GM13976 (cell line): ENCODE results near the gene R3HDML.

Experiments used
- DNase-seq: peaks from one replicate; pipeline ENCODE4 v3.0.0; 2012; ENCODE audit warnings: low spot score
- CTCF ChIP-seq: IDR thresholded peaks from 2 replicates; pipeline ENCODE4 v1.5.1; 2012; ENCODE audit warnings: borderline replicate concordance, mild to moderate bottlenecking; ENCODE audit not compliant: insufficient read depth; ENCODE audit errors: extremely low read depth, missing control alignments, control extremely low read depth
- in situ Hi-C: fragments of 300-500 bp; cut with MboI; formaldehyde crosslinking; loops from one replicate; pipeline ENCODE4 v1.12.0; 2022; ENCODE audit warnings: low sequenced_read_pairs, mixed read lengths, inconsistent platforms; ENCODE audit not compliant: unreplicated experiment

The R3HDML gene

GRCh38 chr20:44354979-44355497 lies 18.2 kb downstream of the R3HDML start:
- no peak for TF ChIP-seq CTCF
- in situ Hi-C loops = no loop called here
- DNase-seq = no peak

GRCh38 chr20:44355498-44356352 lies 18.9 kb downstream of the R3HDML start, which contains the start of gene HNF4A:
Gene HNF4A (plus strand): TSS chr20:44355699. CDS start chr20:44355805, 106 bp downstream.
- in situ Hi-C loops = no loop called here
- TF ChIP-seq CTCF = no peak
- DNase-seq = no peak

- no peak for TF ChIP-seq CTCF
- DNase-seq = no peak
- in situ Hi-C loops = no loop called here
Measured at GRCh38 chr20:44356353-44356723, 19.5 kb downstream of the R3HDML start.

- TF ChIP-seq CTCF = no peak
- no peak for DNase-seq
- in situ Hi-C loops = no loop called here
Measured at GRCh38 chr20:44357020-44357419, 20.2 kb downstream of the R3HDML start.

- no peak for TF ChIP-seq CTCF
- in situ Hi-C loops = no loop called here
- no peak for DNase-seq
Measured at GRCh38 chr20:44357555-44358125, 20.8 kb downstream of the R3HDML start.

GRCh38 chr20:44358776-44359175 lies 21.9 kb downstream of the R3HDML start:
- in situ Hi-C loops = no loop called here
- DNase-seq = no peak
- TF ChIP-seq CTCF = no peak
